GM18519 (cell line): ENCODE data around the gene RPP25L.

Experiments used
- ATAC-seq: cut with Tn5 transposase; IDR thresholded peaks from one replicate; pipeline ENCODE4 v1.9.1; 2021; ENCODE audit warnings: mild to moderate bottlenecking, moderate library complexity; ENCODE audit not compliant: unreplicated experiment, low FRiP score

RPP25L gene

DNA sequence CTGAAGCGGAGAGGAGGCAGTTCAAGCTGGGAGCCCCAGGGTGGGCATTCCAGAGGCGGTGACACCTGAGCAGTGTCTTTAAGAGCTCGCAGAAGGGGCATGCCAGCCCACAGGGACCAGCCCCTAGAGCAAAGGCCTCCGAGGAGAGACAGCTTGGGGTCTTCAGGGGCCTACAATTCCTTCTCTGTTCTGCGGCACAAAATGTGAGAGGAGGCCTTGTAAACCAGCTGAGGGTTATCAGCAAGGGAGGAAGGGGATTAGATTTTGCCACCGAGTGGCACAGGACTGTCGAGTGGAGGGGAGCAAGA is 26.2 kb upstream of the RPP25L start:
- no peak for ATAC-seq

DNA sequence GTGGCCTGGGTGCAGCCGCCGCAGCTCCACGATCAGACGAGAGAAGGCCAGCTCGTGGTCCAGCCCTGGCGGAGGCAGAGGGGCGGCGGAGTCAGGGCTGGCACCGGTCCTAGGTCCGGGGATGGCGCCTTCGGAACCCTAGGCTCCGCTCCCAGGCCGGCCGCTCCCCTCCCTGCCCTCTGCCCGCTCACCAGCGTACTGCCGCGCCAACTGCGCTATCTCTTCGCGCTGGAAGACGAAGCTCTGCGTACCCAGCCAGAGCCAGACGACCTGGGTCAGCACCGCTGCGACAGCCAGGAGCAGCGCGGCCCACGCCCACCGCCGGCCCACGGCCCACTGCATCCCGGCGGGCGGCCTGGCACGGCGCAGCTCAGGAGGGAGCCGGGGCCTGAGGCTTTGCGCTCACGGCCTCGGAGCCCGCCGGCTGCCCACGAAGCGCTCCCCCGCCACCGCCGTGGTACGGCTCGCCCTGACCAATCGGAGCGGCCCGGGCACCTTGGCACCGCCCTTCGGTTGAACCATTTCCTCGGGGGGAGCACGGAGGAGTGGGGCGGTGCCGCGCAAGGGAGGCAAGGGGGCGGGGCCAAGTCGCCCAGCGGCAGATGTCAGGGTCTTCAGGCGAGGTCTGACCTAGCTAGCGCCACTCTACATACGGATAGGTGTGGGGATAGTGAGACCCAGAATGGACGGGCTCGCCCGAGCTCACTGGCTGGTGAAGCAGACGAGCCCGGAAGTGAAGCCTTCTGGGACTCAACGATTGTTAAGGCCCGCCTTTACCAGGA is 25.6 kb upstream of the RPP25L start, which contains the start of gene SIGMAR1:
TSS of gene SIGMAR1 (minus strand) at position 432 of the 782 bp plus-strand sequence. CDS start at position 342, 90 bp downstream.
- ATAC-seq = peak; percentile 67

DNA sequence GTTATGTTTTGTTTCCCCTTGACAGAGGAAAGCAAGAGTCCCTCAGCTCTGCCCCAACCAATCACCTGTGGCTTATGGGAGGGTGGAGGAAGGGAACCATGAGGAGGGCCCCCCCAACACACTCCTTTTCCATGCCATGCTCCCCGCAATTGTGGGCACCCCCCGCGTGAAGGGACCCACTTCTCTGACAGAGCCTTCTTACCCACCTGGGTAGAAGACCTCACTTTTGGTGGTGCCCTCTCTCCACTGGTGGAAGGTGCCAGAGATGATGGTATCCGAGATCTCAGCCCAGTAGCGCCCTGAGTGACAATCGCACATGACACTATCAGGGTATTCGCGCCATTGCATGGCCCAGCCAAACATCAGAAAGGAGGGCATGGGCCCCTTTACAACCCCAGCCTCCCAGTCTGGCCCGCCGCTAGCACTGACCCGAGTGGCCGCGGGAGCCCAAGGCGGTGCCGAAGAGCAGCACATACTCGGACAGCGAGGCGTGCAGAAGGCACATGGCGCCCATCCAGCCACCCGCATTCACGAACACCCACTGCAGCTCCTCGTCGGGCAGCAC is 25.0 kb upstream of the RPP25L start:
- ATAC-seq = no peak

DNA sequence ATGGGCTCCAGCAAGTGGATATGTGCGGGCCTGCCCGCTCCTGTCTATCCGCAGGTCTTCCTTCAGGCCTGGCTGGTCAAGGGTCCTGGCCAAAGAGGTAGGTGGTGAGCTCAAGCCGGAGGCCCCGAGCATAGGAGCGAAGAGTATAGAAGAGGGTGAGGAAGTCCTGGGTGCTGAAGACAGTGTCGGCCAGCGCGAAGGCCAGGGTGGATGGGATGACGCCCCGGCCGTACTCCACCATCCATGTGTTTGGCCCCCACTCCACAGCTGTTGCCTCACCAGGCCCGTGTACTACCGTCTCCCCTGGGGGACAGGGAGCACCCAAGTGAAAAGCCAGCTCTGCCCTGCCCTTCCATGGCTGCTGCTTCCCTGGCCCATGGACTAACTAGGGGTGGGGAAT is 23.7 kb upstream of the RPP25L start:
- no peak for ATAC-seq

DNA sequence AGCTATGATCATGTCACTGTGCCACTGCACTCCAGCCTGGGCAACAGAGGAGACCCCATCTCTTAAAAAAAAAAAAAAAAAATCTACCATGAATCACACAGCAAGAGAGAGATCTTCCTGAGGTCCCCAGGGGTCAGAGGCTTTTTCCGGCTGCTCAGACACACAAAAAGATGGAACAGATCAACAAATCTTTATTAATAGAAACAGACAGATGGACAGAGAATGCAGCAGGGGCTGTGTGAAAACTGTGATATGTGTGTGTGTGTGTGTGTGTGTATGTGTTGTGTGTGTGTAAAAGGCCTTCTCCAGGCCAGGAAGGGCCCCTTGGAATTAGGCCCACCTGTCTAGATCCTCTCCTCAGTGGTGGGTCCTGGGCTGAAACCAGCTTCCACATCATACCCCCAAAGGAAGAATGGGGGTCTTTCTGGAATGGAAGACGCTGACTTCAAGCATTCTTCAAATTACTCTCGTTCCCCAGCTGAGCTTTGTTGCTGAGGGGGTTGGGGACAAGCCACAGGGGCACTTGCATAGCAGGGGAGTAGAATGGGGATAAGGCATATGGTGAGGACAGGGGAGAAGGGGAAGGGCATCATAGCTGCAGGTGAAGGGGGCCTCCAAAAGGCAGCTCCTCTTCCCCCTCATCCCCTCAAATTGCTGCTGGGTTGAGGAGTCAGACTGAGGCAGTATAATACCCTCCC is 22.8 kb upstream of the RPP25L start:
- ATAC-seq = no peak

DNA sequence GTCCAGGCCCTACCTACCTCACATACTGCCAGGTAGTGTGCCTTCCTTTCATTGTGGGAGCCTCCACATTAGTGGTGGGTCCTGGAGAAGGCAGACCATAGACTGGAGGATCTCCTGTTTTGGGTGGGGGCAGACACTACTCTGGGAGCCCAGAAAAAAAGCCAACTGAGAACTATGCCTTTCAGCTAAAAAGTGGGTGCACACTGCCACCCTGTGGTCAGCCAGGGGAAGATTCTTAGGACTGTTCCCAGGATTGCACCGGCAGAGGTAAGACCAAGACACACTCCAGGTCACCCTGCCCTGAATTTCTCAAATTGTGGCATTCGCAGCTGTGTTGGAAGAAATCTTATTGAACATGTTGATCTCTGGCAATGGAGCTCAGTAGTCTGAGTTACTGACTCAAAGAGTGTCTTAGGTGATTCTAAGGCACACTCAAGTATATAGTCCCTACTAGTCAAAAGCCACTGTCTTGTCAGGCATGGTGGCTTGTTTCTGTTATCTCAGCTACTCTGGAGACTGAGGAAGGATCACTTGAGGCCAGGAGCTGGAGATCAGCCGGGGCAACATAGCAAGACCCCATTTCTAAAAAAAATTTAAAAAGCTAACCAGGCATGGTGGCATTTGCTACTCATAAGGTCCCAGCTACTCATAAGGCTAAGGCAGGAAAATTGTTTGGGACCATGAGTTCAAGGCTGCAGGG is 22.1 kb upstream of the RPP25L start:
- ATAC-seq = no peak

DNA sequence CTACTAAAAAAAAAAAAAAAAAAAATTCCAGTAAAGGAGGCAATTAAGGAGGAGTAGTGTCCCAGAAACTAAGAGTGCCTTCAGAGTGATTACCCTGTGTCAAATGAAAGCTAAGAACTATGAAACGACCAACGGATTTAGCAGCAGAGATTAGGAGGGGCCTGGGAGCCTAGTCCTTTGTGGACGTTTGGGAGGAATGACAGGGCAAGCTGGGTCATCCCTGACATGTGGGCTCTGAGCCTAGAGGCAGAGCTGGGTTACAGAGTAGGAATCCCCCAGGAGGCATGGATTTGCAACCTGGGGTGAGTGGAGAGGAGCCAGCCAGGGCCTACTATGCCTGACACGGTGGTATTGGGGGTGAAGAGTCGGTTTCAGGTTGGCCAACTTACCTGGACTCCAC is 21.3 kb upstream of the RPP25L start:
- ATAC-seq = no peak

DNA sequence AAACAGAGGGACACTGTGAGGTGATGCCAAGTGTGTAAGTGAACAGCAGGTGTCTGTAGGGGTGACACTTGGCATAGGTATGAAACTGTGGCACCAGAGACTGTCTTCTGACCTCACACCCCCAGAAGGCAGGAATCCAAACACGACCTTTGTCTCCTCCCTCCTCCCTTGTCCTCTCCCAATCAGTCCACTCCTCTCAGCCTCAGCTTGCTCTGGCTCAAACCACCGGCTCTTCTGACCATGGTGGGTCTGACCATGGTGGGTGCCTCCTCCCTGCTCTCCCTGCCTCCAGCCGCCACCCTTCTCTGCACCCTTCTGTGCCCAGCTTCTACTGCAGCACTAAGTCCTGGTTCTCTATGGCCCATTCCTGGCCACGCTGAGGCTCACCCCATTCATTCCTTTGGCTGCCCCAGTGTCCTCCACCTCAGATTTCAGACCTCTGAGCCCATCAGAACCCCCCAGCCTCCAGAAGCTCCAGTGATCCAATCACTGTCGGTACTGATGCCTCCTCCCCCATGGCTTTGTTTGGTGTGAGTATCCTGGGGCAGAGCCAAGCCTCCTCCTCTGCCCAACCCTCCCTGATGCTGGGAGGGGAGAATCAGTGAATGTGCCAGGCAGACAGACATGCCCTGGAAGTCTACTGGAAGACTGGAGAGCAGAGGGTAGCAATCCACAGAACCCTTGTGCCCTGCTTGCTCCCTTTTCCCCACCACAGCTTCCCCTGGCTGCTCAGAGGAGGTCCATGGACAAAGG is 18.7 kb upstream of the RPP25L start:
- ATAC-seq = no peak

DNA sequence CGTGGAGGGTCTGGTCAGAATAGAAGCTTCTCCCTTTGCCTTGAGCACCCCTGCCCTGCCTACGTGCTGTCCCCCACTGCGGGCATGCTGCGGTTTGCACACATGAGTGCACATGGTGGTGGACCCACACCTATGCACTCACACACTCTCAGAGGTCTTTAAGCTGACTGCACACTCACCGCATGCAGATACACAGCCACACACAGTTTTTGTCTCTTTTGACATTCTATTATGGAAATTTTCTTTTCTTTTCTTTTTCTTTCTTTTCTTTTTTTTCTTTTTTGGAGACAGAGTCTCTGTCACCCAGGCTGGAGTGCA is 17.6 kb upstream of the RPP25L start:
- ATAC-seq = no peak

DNA sequence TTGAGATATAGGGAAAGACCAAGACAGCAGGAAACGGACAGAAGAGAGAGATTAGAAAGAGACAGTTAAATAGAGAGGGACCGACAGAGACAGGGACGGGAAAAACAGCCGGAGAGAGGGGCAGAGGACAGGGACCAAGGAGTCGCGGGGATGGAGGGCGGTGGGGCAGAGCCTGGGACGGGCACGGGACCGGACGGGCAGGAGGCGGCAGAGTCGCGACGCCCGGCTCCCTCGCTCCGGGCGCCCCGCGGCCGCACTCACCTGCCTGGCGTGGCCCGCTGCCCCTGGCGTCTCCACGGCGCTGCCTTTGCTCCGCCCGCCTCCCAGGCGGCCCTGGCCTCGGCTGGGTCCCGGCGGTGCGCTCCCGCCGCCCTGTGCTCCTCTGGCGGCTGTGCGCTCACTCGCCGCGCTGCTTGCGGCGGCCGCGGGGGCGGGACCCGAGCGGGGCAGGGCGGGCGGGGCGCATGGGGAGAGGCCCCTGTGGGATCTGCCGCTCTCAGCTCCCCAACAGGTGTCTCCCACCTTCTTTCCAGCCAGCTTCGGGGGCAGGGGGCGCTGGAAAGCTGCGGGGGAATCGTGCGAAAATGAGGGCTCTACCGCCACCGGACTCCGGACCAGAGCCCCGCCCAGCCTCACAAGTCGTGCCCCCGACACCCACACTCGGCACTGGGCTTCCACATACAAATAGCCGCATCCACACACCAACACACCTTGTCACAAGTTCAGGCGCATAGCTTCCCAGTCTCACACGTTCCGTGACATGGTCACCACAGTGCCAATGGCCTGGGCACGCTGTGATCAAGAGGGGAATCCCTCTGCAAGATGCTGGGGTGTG is 17.0 kb upstream of the RPP25L start, which contains the start of gene ARID3C:
TSS of gene ARID3C (minus strand) at position 411 of the 835 bp plus-strand sequence. CDS start 1,052 bp downstream, outside the sequence.
- no peak for ATAC-seq

DNA sequence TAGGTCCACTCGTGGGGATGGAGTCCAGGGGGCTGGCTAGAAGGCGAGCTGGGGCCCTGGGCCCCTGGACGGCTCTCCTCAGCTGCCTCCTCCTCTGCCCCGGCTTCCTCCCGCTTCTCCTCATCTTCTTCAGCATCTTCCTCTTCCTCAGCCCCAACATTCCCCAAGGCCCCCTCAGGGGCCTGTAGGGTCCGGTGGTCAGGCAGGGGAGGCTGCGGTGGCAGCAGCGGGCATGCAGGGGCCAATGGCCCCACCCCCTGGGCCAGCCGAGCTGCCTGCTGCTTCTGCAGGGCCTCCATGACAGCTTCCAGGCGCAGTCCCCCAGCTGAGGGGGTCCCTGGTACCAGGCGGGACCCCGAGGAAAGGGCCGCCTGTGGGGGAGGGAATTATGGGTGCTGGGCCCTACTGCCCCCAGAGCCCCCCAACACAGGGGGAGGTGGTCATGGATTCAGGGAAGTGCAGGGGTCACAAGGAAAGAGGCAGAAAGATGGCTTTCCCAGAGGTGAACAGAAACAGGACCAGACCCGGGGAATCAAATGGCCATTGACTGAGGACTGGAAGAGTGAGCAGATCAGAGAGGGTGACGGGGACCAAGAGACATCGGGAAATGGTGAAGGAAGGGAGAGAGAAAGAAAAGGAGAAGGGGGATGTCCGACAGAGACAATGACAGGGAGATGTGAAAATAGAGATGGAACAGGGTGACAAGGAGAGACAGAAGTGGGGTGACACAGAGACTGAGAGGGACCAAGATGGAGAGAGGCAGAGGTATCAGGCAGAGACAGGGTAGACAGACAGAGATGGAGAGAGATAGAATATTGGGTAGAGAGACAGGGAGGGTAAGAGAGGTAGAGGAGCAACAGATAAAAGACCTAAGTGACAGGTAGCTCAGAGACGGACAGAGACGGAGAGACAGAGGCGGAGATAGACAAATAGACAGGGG is 16.1 kb upstream of the RPP25L start:
- no peak for ATAC-seq

DNA sequence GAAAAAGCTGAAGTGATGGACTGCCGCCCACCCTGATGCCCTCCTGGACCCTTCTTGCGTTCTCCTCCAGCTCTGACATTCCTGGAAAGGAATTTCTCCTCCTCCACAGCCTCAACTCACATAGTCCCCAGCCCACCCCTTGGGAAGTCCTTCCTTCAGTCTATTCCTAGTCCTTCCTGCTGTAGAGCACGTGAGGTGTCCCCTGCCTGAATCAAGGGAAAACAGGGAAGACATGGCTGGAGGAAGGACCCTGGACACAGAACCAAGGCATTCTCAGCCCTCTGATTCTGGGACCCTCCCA is 13.2 kb upstream of the RPP25L start:
- no peak for ATAC-seq

DNA sequence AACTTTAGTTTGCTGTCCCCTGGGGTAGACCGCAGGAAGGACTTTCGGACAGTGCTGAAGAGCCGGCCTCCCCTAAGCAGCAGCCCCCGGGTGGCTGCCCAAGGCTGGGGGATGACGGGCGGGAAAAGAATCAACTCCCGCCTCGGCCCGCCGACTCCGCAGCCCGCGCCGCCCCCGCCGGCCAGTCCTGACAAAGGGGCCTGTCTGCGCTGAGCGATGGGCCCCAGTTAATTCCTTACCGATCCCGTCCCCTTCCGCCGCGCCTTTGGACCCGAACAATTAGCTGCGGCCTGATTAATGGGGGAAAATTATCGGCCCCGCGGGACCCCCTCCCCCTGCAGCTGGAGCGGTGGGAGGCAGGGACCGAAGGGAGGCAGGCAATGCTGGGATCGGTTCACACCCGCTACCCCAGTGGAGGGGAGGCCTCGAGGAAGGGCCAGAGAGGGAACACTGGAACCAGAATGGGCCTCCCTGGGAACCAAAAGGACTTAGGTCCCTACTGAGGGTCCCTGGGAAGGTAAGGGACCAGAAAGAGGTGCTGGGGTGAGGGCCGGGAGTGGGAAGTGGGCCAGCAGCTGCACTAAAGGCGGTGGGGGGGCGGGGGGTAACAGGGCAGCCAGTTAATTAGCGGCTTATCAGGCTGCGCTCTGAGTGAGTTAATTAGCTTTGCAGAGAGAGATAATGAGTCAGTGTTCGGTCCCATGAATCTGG is 12.7 kb upstream of the RPP25L start:
- ATAC-seq = no peak

DNA sequence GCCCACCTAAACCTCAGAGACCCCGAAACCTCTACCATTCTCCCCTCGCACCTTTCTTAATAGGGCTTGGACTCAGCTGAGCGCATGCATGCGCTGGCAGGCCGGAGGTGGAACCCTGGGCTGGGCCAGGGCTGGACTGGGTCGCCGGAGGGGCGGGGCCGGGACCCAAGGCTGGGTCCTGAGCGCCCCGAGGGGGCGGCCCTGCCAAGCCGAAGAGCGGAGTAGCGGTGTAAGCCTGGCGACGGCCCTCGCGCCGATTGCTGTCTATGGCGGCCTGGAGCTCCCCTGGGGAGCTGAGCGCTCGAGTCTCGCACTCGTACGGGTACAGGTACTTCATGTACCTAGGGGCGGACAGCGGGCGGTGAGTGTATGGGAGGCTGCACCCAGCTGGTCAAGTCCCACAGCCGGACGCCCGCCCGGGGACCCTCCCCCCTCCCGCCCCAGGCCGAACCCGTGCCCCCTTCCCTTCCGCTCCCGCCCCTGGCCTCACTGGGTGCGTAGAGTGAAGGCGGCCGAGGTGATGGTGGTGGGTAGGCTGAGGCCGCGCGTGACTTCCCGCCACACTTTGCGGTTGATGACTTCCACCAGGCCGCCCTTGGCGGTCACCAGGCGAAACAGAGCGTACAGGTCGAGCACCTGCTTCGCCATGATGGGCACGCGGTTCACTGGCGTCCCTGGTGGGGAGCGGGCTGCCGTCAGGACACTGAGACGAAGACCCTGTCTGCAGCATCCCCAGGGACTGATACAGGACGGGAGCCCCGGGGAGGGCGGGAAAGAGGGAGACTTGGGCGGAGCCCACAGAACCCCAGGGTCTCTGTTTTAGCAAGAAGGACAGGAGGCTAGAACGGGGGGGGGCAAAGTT is 11.7 kb upstream of the RPP25L start:
- no peak for ATAC-seq

DNA sequence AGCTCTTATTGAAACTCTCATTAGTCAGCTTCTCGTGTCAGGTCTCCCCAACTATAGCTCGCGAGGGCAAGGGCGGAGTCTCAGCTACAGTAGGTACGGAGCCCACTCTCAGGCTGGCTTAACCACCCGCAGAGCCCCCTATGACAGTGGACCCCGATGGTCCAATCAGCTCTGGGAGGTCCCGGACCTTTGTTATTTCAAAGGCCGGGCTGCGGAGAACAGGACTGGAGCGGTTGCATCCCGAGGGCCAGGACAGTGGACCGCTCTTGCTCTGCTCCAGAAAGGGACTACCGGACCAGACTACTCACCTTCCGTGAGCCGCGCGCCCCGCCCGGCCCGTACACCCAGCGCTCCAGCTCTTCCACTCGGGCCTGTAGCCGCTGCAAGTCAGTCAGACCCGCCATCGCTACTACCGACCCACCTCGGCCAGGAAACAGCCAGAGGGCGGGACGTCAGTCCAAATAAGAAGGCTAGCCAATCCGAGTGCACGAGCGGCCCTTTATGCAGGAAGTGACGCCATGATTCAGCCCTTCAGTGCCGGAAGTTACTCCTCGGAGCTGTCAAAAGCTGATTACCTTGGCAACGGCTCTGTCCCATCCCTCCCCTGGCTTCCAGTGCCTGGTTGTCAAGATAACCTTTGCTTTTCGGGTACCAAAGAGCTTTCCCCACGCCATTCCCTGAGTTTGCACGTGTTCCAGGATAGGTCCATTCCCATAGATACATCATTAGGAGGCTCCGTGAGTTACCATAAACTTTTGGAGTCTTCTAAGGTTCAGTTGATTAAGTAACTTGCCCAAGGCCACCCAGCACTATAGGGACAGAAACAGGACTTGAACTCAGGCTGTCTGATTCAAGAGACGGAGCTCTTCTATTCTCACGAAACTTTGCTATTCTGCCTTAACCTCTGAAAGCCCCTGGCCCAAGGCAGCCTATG is 8.4 kb upstream of the RPP25L start, which contains the start of gene DCTN3:
TSS of gene DCTN3 (minus strand) at position 435 of the 934 bp plus-strand sequence. CDS start at position 404, 31 bp downstream.
- ATAC-seq = peak; percentile 90

DNA sequence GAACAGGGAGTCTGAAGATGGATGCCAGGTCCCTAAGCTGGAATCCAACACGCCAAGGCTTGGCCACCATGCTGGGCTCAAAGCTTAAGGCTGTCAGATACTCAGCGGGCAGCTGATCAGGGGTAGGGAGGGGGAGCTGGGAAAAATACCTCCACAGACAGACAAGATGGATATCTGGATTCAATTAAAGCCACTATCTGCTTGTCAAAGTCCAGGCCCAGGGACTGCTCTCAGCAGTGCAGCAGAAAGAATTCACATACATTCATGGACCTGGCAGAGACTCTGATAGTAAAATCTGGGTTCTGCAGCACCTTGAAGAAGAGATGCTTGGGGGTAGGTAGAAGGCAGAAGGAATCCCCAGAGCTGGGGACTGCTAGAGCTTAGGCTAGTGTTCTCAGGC is 3.2 kb upstream of the RPP25L start:
- no peak for ATAC-seq
